GM12878 (cell line): ENCODE results near the gene BIN1. TPM values are rescaled to one million over a fixed set of nuclear protein-coding genes. Genes with fewer than 3 reads are reported as not detected.

Experiments used
- ATAC-seq: fragments of 200-7000 bp; cut with Tn5 transposase; 3 replicates; pipeline ENCODE4 v1.9.1; 2020; ENCODE audit warnings: mild to moderate bottlenecking, moderate library complexity
- BruUV-seq: library from RNA; stranded (reverse); fragments of 400-500 nt; replicated peaks from 2 replicates; lab custom pipeline; 2021; lab: Mats Ljungman, UMichigan
- CTCF ChIA-PET: fragments of 300-600 bp; sonication (Branson Sonifier 250); formaldehyde crosslinking; extraction: SDS; loops from one replicate; lab custom pipeline; 2021; ENCODE audit warnings: inconsistent platforms; lab: Yijun Ruan, JAX
- POLR2A ChIA-PET: fragments of 350-600 bp; formaldehyde crosslinking; extraction: SDS; loops from one replicate; lab custom pipeline; 2021; ENCODE audit warnings: inconsistent platforms; lab: Charles Lee
- RAD21 ChIA-PET: fragments of 300-600 bp; sonication (Branson Sonifier 250); formaldehyde crosslinking; loops from one replicate; lab custom pipeline; 2023; ENCODE audit warnings: antibody characterized with exemption; ENCODE audit not compliant: unreplicated experiment; lab: Charles Lee
- SMC1A ChIA-PET: fragments of 300-600 bp; sonication (Branson Sonifier 250); formaldehyde crosslinking; loops from one replicate; lab custom pipeline; 2023; ENCODE audit not compliant: unreplicated experiment, uncharacterized antibody; lab: Charles Lee
- DNase-seq: peaks from one replicate; pipeline ENCODE4 v3.0.0-alpha.2; 2011; ENCODE audit warnings: low read depth, low spot score
- FAIRE-seq: peaks from 3 replicates; lab custom pipeline; 2011; peaks lifted over from hg19 to GRCh38; lab: Jason Lieb, UNC
- H2AFZ ChIP-seq: 2 replicates; pipeline ENCODE4 v1.6.0; 2011; ENCODE audit warnings: low read depth, low read length, control low read depth; ENCODE audit not compliant: control insufficient read depth
- H3K27ac ChIP-seq: 2 replicates; pipeline ENCODE4 v1.5.1; 2011; ENCODE audit warnings: control low read depth; ENCODE audit not compliant: control insufficient read depth, insufficient read depth
- H3K27me3 ChIP-seq, 2 experiments: replicated peaks in 1 of 2; 2 replicates each; pipeline versions ENCODE4 v1.6.0 to v1.6.1; 2011; ENCODE audit warnings: low read length in 1 of 2; ENCODE audit not compliant: control insufficient read depth in 2 of 2, insufficient read depth in 2 of 2
- H3K36me3 ChIP-seq, 2 experiments: 2 replicates each; pipeline ENCODE4 v1.5.1; 2011; ENCODE audit warnings: low read length in 1 of 2; ENCODE audit not compliant: control insufficient read depth in 2 of 2, insufficient read depth in 2 of 2
- H3K4me1 ChIP-seq: 2 replicates; pipeline ENCODE4 v1.6.1; 2011; ENCODE audit warnings: mild to moderate bottlenecking, low read length, moderate library complexity, mixed read lengths; ENCODE audit not compliant: control insufficient read depth, insufficient read depth
- H3K4me2 ChIP-seq: 2 replicates; pipeline ENCODE4 v1.6.0; 2011; ENCODE audit warnings: control low read depth; ENCODE audit not compliant: control insufficient read depth, insufficient read depth
- H3K4me3 ChIP-seq: fragments of 200-600 bp; sonication (generic); 2 replicates; pipeline ENCODE4 v1.5.1; 2016
- H3K79me2 ChIP-seq: 2 replicates; pipeline ENCODE4 v1.6.0; 2011; ENCODE audit warnings: low read length; ENCODE audit not compliant: control insufficient read depth, insufficient read depth
- H3K9ac ChIP-seq: 2 replicates; pipeline ENCODE4 v1.8.0; 2011; ENCODE audit warnings: low read length, control low read depth, mixed read lengths; ENCODE audit not compliant: control insufficient read depth, insufficient read depth
- H3K9me3 ChIP-seq: replicated peaks from 3 replicates; pipeline ENCODE4 v1.5.1; 2011; ENCODE audit warnings: mild to moderate bottlenecking, low read length; ENCODE audit not compliant: control insufficient read depth, insufficient read depth
- H4K20me1 ChIP-seq: 2 replicates; pipeline ENCODE4 v1.6.0; 2011; ENCODE audit not compliant: control insufficient read depth, insufficient read depth
- BCL3 ChIP-seq: IDR thresholded peaks from 2 replicates; pipeline ENCODE4 v1.6.1; 2011; ENCODE audit warnings: borderline replicate concordance, low read depth, mild to moderate bottlenecking, moderate library complexity, low read length; ENCODE audit not compliant: insufficient read depth, poor library complexity, severe bottlenecking
- DPF2 ChIP-seq: fragments of 450-650 bp; IDR thresholded peaks from 2 replicates; pipeline ENCODE4 v1.6.1; 2017; ENCODE audit warnings: mild to moderate bottlenecking
- HSF1 ChIP-seq: fragments of 150-350 bp; IDR thresholded peaks from 2 replicates; pipeline ENCODE4 v1.6.1; 2014; ENCODE audit warnings: mild to moderate bottlenecking, low read depth, low read length
- MLLT1 ChIP-seq: fragments of 450-650 bp; IDR thresholded peaks from 2 replicates; pipeline ENCODE4 v1.6.1; 2016; ENCODE audit warnings: mild to moderate bottlenecking
- WGBS: methylation state at CpG from one replicate; pipeline ENCODE4 v1.1.6; 2016; ENCODE audit warnings: low lambda C conversion rate; ENCODE audit not compliant: insufficient replicate concordance, insufficient coverage; ENCODE audit errors: missing lambda C conversion rate; 5-methylcytosine and 5-hydroxymethylcytosine counted together
- in situ Hi-C: fragments of 300-500 bp; cut with MboI; formaldehyde crosslinking; loops from 9 replicates; pipeline ENCODE4 v1.14.3; 2018; ENCODE audit warnings: mixed read lengths
- intact Hi-C: fragments of 100-400 bp; cut with micrococcal nuclease; formaldehyde crosslinking; loops from one replicate; pipeline ENCODE4 v1.14.2; 2022; ENCODE audit not compliant: unreplicated experiment
- polyA plus RNA-seq, 11 experiments: library from polyadenylated mRNA; depleted of rRNA in 4 of 11; unstranded in 6 of 11; stranded (reverse) in 5 of 11; fragments of >200 nt; fragmentation: Nextera tagmentation in 4 of 11; fragmentation: Illumina TruSeq in 1 of 11; extraction: Ambion mirVana in 4 of 11; extraction: Trizol in 1 of 11; gene quantifications; 1 replicate in 1 of 11; 2 replicates in 10 of 11; pipeline versions ENCODE4 v1.2.1 to v1.2.3, GENCODE V29; 2011 to 2016; ENCODE audit warnings: inconsistent platforms in 2 of 11, missing spikeins in 2 of 11, low read depth in 1 of 11
- total RNA-seq, 4 experiments: library from RNA; depleted of rRNA in 3 of 4; stranded (reverse); fragments of >200 nt in 3 of 4; fragmentation: Illumina TruSeq in 1 of 4; extraction: Trizol in 1 of 4; gene quantifications; 2 replicates each; pipeline versions ENCODE4 v1.2.1 to v1.2.3, GENCODE V29; 2013 to 2021
- TF ChIP-seq, protein P1 (sequence below): fragments of 450-650 bp; formaldehyde crosslinking; IDR thresholded peaks from 2 replicates; pipeline ENCODE4 v1.4.0; 2022; ENCODE audit warnings: mild to moderate bottlenecking, moderate library complexity

The BIN1 gene
- total and polyA plus RNA-seq, 10 of the 15 experiments (the other 5 are each of a cell fraction or from before 2014, with no cell fraction given) = 0.32 to 21.3 (median 11.2) TPM

DNA sequence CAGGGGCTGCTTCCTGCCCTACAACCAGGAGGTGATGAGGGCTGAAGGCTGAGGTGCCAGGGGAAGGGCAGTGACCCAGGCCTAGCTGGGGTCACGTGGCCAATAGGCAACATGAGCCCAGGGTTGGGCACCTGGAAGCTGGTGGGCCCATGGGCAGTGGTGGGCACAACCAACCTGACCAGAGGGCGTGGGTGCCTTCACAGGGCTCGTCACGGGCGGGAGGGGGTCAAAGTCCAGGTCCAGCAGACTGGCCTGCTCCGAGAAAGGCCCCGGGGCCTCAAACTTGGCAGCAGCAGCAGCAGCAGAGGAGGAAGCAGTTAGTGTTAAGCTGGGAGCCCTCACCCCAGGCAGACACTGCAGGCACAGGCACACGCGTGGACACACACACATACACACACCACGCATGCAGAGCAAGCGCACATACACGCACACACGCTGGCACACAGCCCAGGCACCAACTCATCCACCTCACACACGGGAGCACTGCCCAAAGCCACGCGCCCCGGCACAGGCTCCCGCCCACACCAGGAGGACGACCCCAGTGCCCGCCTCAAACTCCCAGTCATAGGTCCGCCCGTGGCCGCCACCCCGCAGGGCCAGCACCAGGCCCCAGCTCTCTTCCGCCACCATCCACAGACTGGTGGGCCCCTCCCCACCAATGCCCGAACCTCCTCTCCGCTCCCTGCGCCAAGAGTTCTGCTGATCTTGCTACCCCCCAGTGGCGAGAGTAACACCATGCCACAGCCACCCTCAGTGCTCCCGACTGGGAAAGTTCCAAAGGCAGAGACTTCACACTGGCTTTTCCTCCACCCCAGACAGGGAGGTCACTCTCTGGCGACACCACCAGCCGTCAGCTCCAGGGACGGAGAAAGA, 53.0 kb downstream of the BIN1 start:
- no TSS peak for BruUV-seq
- ATAC-seq = no peak
- RAD21 ChIA-PET = interaction anchor here (0.8 kb wide), 1 partner anchor 82 kb away, joined by 3 read pairs; no protein-coding TSS in a partner anchor
- intact Hi-C loops = loop anchor here (10.0 kb wide), 1 partner anchor 169 kb away; no protein-coding TSS in a partner anchor
- H3K4me2 ChIP-seq = no peak overlapping the region
- no peaks in the 10 kb centered on the region for H3K79me2 ChIP-seq
- SMC1A ChIA-PET = no interaction called here
- no peaks in the 10 kb centered on the region for H3K36me3 ChIP-seq
- no peak overlapping the region for H3K4me3 ChIP-seq
- TF ChIP-seq DPF2 (no peak), HSF1 (no peak), MLLT1 (no peak), BCL3 (peak; percentile 73)
- TF ChIP-seq, protein P1, sequence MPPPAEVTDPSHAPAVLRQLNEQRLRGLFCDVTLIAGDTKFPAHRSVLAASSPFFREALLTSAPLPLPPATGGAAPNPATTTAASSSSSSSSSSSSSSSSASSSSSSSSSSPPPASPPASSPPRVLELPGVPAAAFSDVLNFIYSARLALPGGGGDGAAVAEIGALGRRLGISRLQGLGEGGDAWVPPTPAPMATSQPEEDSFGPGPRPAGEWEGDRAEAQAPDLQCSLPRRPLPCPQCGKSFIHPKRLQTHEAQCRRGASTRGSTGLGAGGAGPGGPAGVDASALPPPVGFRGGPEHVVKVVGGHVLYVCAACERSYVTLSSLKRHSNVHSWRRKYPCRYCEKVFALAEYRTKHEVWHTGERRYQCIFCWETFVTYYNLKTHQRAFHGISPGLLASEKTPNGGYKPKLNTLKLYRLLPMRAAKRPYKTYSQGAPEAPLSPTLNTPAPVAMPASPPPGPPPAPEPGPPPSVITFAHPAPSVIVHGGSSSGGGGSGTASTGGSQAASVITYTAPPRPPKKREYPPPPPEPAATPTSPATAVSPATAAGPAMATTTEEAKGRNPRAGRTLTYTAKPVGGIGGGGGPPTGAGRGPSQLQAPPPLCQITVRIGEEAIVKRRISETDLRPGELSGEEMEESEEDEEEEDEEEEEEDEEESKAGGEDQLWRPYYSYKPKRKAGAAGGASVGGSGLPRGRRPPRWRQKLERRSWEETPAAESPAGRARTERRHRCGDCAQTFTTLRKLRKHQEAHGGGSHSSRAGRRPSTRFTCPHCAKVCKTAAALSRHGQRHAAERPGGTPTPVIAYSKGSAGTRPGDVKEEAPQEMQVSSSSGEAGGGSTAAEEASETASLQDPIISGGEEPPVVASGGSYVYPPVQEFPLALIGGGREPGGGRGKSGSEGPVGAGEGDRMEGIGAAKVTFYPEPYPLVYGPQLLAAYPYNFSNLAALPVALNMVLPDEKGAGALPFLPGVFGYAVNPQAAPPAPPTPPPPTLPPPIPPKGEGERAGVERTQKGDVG (CRISPR knock-in tag) = no peak
- H4K20me1 ChIP-seq = no peaks in the 10 kb centered on the region
- no peaks in the 10 kb centered on the region for H3K27me3 ChIP-seq
- WGBS = 71% methylated on average over 33 of the region's 33 CpGs
- H3K9ac ChIP-seq = no peak overlapping the region
- CTCF ChIA-PET = interaction anchor here (0.9 to 1.5 kb wide), 2 partner anchors 18 to 168 kb away, joined by 3 to 4 read pairs; no protein-coding TSS in a partner anchor
- POLR2A ChIA-PET = no interaction called here
- in situ Hi-C loops = no loop called here
- H3K9me3 ChIP-seq = no peaks in the 10 kb centered on the region
- H3K4me1 ChIP-seq = no peaks in the 10 kb centered on the region
- H2AFZ ChIP-seq = no peak overlapping the region
- no peak for FAIRE-seq
- no peak for DNase-seq
- no peak overlapping the region for H3K27ac ChIP-seq
